Measurements from ENCODE around the gene GREM1. TPM values are rescaled to one million over a fixed set of nuclear protein-coding genes. Genes with fewer than 3 reads are reported as not detected.

Gene GREM1
- not detected for total RNA-seq
- total RNA-seq (2013): not detected

DNA sequence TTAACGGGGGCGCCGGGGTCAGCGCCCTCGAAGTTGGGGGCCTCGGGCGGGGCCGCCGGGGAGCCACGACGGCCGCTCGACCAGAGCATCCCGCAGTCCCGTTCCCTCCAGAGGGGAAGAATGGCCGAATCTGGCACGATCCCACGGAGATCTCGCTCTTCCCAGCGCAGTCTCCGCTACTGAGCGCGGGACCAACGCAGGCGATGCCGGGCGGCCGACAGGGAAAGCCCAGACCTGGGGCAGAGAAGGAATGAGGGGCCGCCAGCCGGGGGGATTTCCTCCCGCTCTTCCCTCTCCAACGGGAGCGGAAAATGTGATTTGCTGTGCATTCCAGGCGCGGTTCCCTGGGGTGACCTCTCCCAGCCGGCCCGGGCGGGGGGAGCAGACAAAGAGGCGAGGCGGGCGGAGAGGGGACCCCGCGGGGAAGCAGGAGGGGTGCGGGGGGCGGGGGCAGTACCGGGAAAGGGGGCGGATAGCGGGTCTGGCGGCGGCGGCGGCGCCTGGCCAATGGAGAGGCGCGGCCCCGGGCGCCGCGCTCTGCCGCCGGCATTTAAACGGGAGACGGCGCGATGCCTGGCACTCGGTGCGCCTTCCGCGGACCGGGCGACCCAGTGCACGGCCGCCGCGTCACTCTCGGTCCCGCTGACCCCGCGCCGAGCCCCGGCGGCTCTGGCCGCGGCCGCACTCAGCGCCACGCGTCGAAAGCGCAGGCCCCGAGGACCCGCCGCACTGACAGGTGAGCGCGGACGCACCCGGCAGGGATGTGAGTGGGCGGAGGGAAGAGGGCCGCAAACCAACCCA lies at the start of gene GREM1:
Gene GREM1 (plus strand): TSS at position 579 of the 801 bp plus-strand sequence. CDS start 12,687 bp downstream, outside the sequence.
- Histone ChIP-seq H3K27ac (ENCODE audit: low read length) (no peak within 1 kb of the TSS), H3K36me3 (ENCODE audit: control insufficient read depth, insufficient read depth, low read length) (no peaks in the 10 kb centered on the region), H3K4me1 (ENCODE audit: control insufficient read depth, insufficient read depth, low read length) (peaks cover 13% of the 10 kb centered on the region), H3K4me3 (ENCODE audit: low read length) (no peak within 1 kb of the TSS), H3K9me3 (ENCODE audit: control insufficient read depth, insufficient read depth, low read length) (no peaks in the 10 kb centered on the region), H3K27me3 (ENCODE audit: control insufficient read depth, insufficient read depth, low read length) (peaks cover 27% of the 10 kb centered on the region)
- TF ChIP-seq, protein P1, sequence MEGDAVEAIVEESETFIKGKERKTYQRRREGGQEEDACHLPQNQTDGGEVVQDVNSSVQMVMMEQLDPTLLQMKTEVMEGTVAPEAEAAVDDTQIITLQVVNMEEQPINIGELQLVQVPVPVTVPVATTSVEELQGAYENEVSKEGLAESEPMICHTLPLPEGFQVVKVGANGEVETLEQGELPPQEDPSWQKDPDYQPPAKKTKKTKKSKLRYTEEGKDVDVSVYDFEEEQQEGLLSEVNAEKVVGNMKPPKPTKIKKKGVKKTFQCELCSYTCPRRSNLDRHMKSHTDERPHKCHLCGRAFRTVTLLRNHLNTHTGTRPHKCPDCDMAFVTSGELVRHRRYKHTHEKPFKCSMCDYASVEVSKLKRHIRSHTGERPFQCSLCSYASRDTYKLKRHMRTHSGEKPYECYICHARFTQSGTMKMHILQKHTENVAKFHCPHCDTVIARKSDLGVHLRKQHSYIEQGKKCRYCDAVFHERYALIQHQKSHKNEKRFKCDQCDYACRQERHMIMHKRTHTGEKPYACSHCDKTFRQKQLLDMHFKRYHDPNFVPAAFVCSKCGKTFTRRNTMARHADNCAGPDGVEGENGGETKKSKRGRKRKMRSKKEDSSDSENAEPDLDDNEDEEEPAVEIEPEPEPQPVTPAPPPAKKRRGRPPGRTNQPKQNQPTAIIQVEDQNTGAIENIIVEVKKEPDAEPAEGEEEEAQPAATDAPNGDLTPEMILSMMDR (IDR thresholded peaks at IDR 0.05): no peak
- 4% methylated on average over 99 of the region's 99 CpGs for WGBS (ENCODE audit: insufficient coverage)
- Mint-ChIP-seq H3K27me3 (ENCODE audit: low read depth in 2 of 2) (peaks cover 59 to 66% of the 10 kb centered on the region in 2 donors), H3K9me3 (no peaks in the 10 kb centered on the region), H3K4me1 (peaks cover 7 to 15% of the 10 kb centered on the region in 2 donors), H3K36me3 (no peaks in the 10 kb centered on the region), H3K27ac (no peak within 1 kb of the TSS), H3K4me3 (peak within 1 kb of the TSS; percentile 17)
- DNase-seq: no peak
- intact Hi-C loops (cut with micrococcal nuclease): no loop called here
- no peak for ATAC-seq

GRCh38 chr15:32668942-32669341 lies 48.9 kb upstream of the GREM1 start:
- Histone ChIP-seq H3K36me3 (ENCODE audit: control insufficient read depth, insufficient read depth, low read length) (no peaks in the 10 kb centered on the region), H3K4me3 (ENCODE audit: low read length) (no peak overlapping the region), H3K27me3 (ENCODE audit: control insufficient read depth, insufficient read depth, low read length) (no peaks in the 10 kb centered on the region), H3K4me1 (ENCODE audit: control insufficient read depth, insufficient read depth, low read length) (no peaks in the 10 kb centered on the region), H3K27ac (ENCODE audit: low read length) (no peak overlapping the region), H3K9me3 (ENCODE audit: control insufficient read depth, insufficient read depth, low read length) (no peaks in the 10 kb centered on the region)
- 100% methylated on average over 1 of the region's 2 CpGs for WGBS (ENCODE audit: insufficient coverage)
- intact Hi-C loops (cut with micrococcal nuclease): loop anchor here (5.0 kb wide), 1 partner anchor 328 kb away; no protein-coding TSS in a partner anchor
- no peak overlapping the region for H3K4me3 Mint-ChIP-seq
- H3K27me3 Mint-ChIP-seq (ENCODE audit: low read depth in 2 of 2): no peaks in the 10 kb centered on the region
- no peak overlapping the region for H3K27ac Mint-ChIP-seq
- H3K36me3 Mint-ChIP-seq: no peaks in the 10 kb centered on the region
- ATAC-seq (no peak), DNase-seq (no peak)
- no peaks in the 10 kb centered on the region for H3K9me3 Mint-ChIP-seq
- H3K4me1 Mint-ChIP-seq: no peaks in the 10 kb centered on the region
- TF ChIP-seq, protein P1 (IDR thresholded peaks at IDR 0.05): no peak

DNA sequence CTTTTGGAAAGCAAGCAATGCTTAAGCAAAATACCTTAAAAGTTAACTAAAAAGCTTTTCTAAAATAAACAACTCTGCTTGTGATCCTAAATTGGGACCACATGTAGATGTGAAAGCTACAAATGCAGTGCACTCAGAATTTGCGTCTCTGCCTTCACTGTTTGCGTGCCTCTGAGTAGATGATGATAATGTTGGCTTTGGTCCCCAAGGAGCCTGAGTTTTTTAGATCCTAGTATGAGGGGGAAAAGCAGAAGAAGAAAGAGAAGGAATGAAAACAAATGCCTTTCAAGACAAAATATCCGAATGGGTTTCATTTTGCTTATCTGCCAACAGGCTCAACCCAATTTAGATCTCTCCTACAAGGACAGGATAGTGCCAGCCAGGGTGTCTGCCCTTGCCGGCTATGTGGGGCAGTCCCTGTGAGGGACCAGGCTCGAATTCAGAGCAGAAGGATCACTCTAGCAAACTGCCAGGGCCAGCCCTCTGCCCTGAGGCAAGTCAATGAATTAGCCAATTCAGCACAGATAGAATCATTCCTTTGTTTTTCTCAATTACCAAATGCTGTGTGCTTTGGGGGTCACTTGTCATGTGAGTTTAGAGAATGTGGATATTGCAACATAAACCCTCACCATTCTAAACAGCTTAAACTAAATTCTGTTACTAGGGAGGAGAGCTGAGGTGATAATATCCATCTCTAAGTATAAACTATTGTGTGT lies 47.8 kb upstream of the GREM1 start:
- intact Hi-C loops (cut with micrococcal nuclease): loop anchor here (5.0 kb wide), 1 partner anchor 327 kb away; no protein-coding TSS in a partner anchor
- no peak overlapping the region for H3K27ac ChIP-seq (ENCODE audit: low read length)
- ATAC-seq: no peak
- no peak overlapping the region for H3K4me3 ChIP-seq (ENCODE audit: low read length)
- no peaks in the 10 kb centered on the region for H3K9me3 Mint-ChIP-seq
- no peaks in the 10 kb centered on the region for H3K27me3 ChIP-seq (ENCODE audit: control insufficient read depth, insufficient read depth, low read length)
- no peak overlapping the region for H3K4me3 Mint-ChIP-seq
- no peak for DNase-seq
- no peaks in the 10 kb centered on the region for H3K36me3 ChIP-seq (ENCODE audit: control insufficient read depth, insufficient read depth, low read length)
- no peaks in the 10 kb centered on the region for H3K27me3 Mint-ChIP-seq (ENCODE audit: low read depth in 2 of 2)
- H3K27ac Mint-ChIP-seq: no peak overlapping the region
- H3K36me3 Mint-ChIP-seq: no peaks in the 10 kb centered on the region
- H3K4me1 ChIP-seq (ENCODE audit: control insufficient read depth, insufficient read depth, low read length): no peaks in the 10 kb centered on the region
- no peaks in the 10 kb centered on the region for H3K9me3 ChIP-seq (ENCODE audit: control insufficient read depth, insufficient read depth, low read length)
- 84% methylated on average over 5 of the region's 5 CpGs for WGBS (ENCODE audit: insufficient coverage)
- TF ChIP-seq, protein P1 (IDR thresholded peaks at IDR 0.05): no peak
- no peaks in the 10 kb centered on the region for H3K4me1 Mint-ChIP-seq

Measured in natural killer cell (primary cell).